NCI-H1092 (cell line): ENCODE measurements around the gene EIF5.

Source experiments
- DNase-seq: peaks from one replicate; lab custom pipeline; 2025; lab: John Stamatoyannopoulos, UW

Gene EIF5

GRCh38 chr14:103333754-103334643 lies at the start of gene EIF5:
TSS of gene EIF5 (plus strand) at chr14:103334237. CDS start at chr14:103335861, 1,624 bp downstream.
- DNase-seq = peak; percentile 97

GRCh38 chr14:103284574-103285467 lies 49.2 kb upstream of the EIF5 start:
- DNase-seq = no peak

- no peak for DNase-seq
These were observed 47.6 kb upstream of the EIF5 start for GRCh38 chr14:103286460-103286859.

GRCh38 chr14:103286968-103287850 lies 46.8 kb upstream of the EIF5 start:
- no peak for DNase-seq

GRCh38 chr14:103288076-103288766 lies 45.8 kb upstream of the EIF5 start:
- no peak for DNase-seq

GRCh38 chr14:103290056-103290455 lies 44.0 kb upstream of the EIF5 start:
- DNase-seq = no peak

- no peak for DNase-seq
These were observed 43.5 kb upstream of the EIF5 start for GRCh38 chr14:103290494-103290893.

GRCh38 chr14:103290961-103291360 lies 43.1 kb upstream of the EIF5 start:
- DNase-seq = no peak

- peak; percentile 57 for DNase-seq
These were observed 41.3 kb upstream of the EIF5 start for GRCh38 chr14:103292426-103293374.

- DNase-seq = no peak
These were observed 40.6 kb upstream of the EIF5 start for GRCh38 chr14:103293465-103293864.

- DNase-seq = no peak
These were observed 39.9 kb upstream of the EIF5 start for GRCh38 chr14:103294091-103294490.

GRCh38 chr14:103296007-103296406 lies 38.0 kb upstream of the EIF5 start:
- no peak for DNase-seq

- no peak for DNase-seq
These were observed 37.0 kb upstream of the EIF5 start for GRCh38 chr14:103296987-103297386.

- no peak for DNase-seq
These were observed 35.4 kb upstream of the EIF5 start for GRCh38 chr14:103298620-103299019.

GRCh38 chr14:103301512-103302354 lies 32.3 kb upstream of the EIF5 start:
- DNase-seq = no peak

GRCh38 chr14:103302966-103303365 lies 31.1 kb upstream of the EIF5 start:
- DNase-seq = no peak

GRCh38 chr14:103304706-103305105 lies 29.3 kb upstream of the EIF5 start:
- DNase-seq = no peak

GRCh38 chr14:103308717-103309616 lies 25.1 kb upstream of the EIF5 start:
- no peak for DNase-seq
